Suppressor macrophage treated with lipopolysaccharide for 4 hours (primary cell): ENCODE results near the gene NAGK.
"Not testable (repeated sequence)": the region's sequence is repeated elsewhere in the genome, so short reads cannot be mapped to it uniquely, and the experiment has no call there.

Source experiments
- DNase-seq: peaks from one replicate; pipeline ENCODE4 v3.0.0-alpha.2; 2020

Gene NAGK

DNA sequence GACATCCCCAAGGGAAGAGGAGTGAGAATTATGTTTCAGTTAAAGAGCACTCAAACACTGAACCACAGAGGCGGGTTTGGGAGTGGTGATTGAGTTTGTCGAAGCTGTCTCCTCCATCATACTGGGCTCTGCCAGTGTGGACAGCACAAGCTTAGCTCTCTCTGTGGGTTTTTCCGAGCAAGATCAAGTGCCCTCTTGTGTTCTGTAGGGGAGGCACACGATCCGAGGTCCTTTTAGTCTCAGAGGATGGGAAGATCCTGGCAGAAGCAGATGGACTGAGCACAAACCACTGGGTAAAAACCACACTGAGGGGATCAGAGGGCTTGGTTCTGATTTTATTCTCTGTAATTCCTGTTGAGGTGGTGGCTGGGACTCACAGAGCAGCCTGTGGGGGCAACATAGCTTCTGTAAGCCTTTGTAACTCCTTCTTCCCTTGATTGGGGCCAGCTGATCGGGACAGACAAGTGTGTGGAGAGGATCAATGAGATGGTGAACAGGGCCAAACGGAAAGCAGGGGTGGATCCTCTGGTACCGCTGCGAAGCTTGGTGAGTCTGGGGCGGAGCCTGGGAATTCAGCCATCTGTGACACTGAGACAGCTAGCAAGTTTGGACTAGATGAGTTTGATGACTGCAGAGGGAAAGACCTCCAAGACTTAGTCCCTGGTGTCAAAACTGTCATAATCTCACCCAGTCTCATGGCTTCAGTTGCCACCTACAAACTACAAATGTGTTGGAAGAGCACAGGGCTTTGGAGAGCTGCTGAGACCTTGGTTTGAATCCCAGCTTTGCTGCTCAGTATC is 2.0 kb downstream of the NAGK start:
- peak; percentile 74 for DNase-seq

DNA sequence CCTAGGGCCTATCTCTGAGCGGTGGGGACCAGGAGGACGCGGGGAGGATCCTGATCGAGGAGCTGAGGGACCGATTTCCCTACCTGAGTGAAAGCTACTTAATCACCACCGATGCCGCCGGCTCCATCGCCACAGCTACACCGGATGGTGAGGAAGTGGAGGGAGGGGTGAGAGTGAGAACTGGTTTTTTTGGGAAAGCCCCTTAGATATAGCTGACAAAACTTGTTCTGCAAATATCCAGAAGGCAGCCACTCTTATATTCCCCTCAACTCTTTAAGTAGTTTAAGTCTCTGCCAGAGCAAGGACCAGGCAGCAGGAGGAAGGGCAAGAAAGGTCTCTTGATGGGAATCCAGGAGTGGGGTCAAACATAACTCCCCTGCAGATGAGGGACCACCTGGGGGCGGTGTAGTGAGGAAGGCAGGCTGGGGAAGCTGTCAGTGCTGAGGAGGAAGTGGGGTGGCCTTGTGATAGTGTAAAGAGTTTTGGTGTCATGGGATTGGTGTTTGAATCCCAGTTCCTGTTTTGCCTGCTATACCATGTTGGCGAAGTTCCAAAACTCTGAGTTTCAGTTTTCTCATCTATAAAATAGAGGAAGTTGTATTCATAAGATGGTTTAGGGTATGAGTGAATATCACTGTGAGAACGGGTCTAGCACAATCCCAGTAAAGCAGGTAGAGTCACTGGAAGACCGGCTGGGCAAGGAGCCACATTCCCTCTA is 3.4 kb downstream of the NAGK start:
- DNase-seq, result peak; percentile 98

DNA sequence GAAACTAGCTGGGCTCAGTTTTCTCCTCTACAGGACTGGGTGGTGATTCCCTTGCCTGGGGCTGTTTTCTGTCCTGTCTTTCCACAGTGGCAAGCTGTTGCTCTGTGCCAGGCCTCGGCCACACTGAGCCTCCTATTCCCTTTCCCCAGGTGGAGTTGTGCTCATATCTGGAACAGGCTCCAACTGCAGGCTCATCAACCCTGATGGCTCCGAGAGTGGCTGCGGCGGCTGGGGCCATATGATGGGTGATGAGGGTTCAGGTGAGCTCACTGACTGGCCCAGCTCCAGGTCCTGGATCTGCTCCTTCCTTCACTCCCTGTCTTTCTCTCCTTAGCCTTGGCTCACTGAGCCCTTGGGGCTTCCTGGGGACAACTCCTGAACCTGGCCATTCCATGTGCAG is 4.0 kb downstream of the NAGK start:
- no peak for DNase-seq

DNA sequence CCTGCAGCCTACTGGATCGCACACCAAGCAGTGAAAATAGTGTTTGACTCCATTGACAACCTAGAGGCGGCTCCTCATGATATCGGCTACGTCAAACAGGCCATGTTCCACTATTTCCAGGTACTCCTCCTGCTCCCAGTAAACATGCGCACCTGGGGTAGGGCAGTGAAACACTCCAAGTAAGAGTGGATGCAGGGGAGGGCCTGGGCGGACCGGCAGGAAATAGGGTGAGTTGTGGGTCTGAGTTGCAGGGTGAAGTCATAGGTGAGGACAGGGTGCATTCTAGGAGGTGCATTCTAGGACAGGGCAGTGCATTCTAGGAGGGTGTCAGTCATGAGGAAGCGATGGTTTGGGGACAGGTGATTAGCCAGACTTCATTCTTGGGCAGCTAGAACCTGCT is 5.0 kb downstream of the NAGK start:
- DNase-seq, result no peak

DNA sequence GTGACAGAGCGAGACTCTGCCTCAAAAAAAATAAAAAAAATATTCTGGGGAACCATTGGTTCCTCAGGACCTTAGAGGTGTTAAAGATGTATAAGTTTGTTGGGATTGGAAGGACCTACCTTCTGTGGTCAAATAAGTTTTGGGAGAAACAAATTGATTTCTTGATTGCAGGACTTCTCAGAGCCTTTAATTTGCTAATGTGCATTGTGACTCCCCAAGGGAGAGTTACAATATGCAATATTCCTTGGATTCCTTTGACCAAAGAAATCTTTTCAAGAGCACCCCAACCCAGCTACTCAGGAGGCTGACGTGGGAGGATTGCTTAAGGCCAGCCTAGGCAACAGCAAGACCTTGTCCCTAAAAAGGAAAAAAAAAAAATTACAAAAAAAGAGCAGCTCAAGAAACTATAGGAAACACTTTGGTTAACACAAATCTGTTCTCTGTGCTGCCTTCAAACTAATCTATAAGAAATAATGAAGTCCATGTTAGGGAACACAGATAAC is 6.5 kb downstream of the NAGK start:
- no peak for DNase-seq

DNA sequence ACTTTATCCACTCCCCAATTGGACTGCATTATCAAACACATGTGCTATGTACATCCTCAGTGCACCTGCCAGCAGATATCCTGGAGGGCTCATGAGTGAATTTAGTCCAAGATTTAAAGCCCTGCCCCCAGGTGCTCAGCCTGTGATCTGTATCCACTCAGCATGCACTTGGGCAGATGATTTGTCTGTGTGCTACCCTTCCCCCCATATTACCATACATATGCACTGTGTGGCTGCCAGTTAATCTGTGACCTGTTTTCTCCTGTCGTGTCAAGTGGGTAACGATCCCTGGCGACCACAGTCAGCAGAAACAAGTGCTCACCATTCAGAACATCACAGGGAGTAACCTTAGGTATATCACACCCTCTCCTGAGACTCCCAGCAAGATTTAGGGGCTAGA is 10.2 kb downstream of the NAGK start:
- DNase-seq, result no peak

DNA sequence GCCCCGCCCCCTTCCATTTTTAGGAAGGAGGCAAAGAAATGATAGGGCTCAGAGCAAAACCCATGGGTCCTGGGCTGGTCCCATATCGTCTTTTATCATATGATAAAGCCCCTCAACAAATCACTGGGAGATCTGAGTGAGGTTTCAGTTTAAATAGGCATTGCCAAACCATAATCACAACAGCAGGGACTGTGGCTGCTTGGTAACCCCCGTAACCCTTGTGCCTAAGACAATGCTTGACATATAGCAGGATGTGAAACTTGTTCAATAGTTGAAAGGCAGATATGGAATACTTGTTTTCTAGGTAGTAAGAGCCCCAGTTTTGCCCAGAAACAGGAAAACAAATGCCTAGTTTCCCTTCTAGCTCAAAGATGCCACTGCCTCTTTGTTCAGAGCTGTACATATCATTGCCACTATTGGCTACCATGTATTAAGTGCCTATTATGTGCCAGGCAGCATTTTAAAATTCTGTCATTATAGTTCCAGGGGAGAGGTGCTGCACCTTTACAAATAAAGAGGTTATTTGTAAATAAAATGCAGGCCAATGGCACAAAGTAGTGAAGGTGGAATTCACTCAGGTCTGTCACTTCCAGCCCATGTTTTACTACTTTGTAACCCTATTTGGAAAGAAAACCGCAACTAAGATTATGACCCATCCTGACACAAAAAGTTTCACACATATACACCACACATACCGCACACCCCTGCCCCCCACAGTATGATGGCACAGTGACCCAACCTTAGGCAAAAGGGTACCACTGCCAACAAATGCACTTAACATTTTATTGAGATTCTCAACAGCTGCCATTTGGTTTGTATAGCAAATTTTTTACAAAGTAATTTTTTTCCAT is 14.2 kb downstream of the NAGK start:
- DNase-seq, result no peak

DNA sequence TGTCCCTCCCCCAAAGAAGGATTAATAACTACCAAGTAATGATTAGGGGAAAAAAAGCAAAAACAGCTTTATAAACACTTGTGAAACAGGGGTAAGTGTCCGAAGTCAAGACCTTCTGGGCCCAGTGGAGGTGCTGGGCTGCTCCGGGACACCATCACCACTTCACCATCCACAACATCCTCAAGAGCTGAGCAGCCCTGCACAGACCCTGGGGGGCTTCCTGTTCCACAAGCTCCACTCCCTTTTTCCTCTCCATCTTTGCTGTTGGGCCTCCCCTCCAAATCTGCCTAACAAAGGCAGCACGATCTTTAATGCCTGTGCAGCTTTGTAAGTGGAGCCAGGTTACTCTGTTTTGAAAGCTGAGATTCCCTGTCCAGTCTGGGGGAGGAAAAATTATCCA is 14.8 kb downstream of the NAGK start:
- DNase-seq, result not testable (repeated sequence)

DNA sequence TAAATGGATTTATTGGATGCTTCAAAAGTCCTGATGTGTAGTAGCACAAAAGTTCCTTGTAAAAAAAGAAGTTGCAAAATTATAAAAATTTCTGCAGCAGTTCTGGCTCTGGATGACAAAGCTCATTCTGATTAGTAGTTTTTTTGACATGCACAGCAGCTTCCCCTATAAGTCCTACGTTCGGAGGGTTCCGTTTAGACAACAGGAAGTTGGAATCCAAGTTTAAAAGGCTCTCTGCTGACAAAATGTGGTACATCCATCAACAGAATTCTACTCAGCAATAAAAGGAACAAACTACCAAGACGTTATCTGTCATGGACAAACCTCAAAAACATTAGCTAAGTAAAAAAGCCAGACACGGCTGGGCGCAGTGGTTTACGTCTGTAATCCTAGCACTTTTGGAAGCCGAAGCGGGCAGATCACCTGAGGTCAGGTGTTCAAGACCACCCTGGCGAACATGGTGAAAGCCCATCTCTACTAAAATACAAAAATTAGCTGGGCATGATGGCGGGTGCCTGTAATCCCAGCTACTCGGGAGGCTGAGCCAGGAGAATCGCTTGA is 15.4 kb downstream of the NAGK start:
- not testable (repeated sequence) for DNase-seq

DNA sequence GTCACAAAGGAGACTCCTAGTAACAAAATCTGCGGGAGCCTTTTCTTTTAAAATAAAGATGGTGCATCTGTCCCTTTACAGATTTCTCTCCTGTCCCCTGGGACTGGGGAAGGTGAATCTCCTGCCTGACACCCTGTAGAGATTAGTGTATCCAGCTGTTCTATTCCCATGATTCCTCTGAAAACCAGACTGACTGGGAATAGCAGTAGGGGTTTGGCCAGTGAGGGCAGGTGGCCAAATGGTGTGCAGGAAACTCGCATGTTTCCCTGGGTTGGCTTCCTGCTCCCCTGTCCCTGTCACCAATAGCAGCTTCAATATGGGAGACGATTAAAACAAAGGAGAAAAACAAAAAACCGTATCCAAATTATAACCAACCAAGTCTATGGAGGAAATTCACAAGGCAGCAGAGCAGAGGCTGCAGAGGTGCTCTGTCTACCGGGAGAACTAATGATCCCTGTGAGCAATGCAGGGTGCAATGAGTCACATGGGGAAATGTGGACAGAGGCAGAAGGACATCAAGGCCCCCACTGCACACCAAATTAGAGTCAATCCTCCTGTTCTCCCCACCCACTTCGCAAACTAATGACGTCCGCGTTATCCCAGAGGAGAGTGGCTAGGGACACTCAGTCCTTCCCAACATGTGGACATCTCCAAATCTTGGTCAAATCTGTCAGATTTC is 17.0 kb downstream of the NAGK start:
- not testable (repeated sequence) for DNase-seq

DNA sequence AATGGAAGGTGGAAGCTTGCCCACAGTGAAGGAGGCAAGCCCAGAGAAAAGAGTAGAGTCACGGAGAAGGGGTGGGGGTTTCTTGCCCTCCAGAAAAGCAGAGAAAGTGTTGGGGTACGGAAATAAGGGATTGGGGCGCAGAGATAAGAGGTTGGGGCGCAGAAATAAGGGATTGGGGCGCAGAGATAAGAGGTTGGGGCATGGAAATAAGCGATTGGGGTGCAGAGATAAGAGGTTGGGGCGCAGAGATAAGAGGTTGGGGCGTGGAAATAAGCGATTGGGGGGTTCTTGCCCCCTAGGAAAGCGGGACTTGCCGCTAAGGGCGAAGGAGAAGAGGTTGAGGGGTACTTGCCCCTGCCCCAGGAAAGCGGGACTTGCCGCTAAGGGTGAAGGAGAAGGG is 21.0 kb downstream of the NAGK start:
- DNase-seq, result not testable (repeated sequence)

DNA sequence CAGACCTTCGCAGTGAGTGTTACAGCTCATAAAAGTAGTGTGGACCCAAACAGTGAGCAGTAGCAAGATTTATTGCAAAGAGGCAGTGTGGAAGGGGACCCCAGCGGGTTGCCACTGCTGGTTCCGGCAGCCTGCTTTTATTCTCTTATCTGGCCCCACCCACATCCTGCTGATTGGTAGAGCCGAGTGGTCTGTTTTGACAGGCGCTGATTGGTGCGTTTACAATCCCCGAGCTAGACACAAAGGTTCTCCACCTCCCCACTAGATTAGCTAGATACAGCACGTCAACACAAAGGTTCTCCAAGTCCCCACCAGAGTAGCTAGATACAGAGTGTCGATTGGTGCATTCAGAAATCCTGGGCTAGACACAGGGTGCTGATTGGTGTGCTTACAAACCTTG is 23.4 kb downstream of the NAGK start:
- DNase-seq, result not testable (repeated sequence)

DNA sequence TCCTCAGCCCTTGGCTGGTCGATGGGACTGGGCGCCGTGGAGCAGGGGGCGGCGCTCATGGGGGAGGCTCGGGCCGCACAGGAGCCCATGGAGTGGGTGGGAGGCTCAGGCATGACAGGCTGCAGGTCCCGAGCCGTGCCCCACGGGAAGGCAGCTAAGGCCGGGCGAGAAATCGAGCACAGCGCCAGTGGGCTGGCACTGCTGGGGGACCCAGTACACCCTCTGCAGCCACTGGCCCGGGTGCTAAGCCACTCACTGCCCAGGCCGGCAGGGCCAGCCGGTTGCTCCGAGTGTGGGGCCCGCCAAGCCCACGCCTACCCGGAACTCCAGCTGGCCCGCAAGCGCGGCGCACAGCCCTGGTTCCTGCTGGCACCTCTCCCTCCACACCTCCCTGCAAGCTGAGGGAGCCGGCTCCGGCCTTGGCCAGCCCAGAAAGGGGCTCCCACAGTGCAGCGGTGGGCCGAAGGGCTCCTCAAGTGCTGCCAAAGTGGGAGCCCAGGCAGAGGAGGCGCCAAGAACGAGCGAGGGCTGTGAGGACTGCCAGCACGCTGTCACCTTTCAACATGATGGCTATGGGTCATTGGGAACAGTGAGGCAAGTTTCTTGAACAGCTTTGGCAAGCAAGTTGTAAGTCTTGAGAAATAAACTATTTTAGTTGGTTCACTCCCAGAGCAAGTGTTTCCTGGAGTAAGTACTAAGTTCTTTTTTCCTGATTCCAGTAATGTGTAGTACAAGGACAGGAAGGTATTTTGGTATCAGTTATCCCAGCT is 24.2 kb downstream of the NAGK start:
- not testable (repeated sequence) for DNase-seq

DNA sequence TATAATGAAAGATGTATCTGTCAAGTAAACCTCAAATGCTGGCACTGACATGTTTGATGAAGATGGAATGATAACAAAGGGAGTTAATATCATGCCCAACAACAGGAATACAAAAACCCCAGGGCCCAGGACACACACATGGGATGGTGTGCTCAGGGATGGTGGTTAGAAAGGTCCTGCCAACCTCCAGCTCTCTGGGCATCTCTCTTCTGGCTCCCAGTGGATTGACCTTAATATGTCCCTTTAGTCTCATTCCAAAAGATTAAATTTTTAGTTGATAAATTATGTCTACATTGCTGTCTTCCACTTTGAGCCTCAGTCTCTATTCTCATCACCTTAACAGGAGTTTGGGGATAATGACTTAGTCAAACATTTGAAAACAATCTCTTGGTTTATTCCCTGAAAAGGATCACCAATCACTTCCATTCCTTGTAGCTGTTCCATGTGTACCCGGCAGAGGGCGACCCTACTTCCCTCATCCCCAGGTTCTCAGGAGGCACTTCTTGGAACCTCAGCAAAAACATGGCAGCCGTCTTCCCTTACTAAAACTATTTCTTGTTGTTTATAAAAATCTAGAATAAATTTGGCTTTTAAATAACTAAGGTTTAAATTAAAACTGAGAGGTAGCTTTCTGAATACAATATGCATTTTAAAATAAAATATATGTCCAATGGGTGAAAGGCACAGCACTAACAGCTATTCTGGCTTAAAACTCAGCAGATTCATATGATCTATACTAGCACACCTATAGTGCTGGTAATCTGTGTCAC is 31.9 kb downstream of the NAGK start:
- DNase-seq, result peak; percentile 61

DNA sequence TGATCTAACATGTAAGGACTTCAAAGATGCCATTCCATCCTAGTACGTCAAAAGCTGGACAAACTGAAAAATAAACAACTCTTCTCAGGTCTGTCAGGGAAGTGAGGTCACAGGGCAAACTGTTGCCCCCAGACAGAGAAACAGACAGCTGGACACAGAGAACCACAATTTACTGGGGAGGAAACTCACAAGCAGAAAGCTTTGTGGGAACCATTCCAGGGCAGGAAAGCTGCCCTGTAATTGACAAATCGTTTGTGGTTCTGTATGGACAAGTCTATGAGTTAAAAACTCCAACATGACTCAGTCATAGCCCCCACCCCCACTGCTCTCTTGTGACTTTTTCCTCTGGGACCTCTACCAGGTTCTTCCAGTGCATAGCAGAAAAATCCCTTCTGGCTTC is 33.2 kb downstream of the NAGK start:
- peak; percentile 55 for DNase-seq

DNA sequence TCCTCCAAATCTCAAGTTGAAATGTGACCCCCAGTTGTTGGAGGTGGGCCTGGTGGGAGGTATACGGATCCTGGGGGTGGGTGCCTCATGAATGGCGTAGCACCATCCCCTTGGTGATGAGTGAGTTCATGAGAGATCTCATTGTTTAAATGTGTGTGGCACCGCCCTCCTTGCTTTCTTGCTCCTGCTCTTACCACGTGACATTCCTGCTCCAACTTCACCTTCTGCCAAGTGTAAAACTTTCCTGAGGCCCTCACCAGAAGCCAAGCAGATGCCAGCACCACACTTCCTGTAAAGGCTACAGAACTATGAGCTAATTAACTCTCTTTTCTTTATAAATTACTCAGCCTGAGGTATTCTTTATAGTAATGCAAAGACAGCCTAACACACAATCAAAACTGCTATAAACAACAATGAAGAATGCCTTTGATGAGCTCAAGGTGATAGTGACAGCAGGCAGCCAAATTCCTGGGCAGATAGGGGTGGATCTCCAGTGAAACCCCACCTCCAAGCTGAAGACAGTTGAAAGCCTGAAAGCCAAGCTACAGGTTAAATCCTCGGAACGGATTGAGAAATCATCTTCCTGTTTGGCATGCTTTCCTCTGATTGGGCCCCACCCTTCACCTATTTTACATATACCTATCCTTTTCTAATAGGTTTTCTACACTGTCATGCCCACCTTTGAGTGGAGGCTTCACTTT is 34.7 kb downstream of the NAGK start:
- DNase-seq, result no peak

DNA sequence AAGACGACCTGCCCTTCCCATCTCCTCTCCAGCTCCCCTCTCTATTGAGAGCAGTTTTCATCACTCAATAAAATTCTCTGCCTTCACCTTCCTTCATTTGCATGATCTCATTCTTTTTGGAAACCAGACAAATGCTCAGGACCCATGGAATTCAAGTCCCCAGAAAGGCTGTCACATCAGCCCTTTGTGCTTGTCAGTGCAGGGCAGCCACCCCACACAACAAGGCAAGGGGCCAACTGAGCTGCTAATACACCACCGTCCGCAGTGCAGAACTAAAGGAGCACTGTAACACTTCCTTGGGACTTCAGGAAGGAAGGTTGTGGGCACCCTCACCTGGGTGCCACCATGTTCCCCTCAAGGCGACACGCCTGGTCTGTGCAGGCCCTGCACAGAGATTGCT is 35.4 kb downstream of the NAGK start:
- no peak for DNase-seq

DNA sequence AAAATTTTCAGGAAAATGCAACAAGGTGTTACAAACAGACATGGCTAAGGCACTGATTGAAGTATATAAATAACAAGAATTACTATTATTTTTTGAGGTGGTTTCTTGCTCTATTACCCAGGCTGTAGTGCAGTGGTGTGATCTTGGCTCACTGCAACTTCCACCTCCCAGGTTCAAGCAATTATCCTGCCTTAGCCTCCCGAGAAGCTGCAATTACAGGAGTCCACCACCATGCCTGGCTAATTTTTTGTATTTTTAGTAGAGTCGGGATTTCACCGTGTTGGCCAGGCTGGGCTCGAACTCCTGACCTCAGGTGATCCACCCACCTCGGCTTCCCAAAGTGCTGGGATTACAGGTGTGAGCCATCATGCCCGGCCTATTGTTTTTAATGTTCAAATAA is 38.0 kb downstream of the NAGK start:
- DNase-seq, result not testable (repeated sequence)

DNA sequence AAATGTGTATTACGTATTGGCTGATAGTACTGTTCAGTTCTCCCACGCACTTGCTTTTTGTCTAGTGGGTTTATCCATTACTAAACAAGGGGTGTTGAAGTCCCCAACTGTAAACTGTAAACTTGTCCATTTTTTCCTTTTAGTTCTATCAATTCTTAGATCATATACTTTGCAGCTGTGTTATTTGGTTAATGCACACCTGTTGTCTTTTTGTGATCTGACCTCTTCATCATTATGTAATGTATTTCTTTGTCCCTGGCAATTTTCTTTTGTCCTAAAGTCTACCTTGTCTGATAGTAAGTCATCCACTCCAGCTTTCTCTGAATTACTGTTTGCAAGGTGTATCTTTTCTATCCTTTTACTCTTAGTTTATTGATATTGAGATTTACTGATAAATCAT is 39.6 kb downstream of the NAGK start:
- no peak for DNase-seq

DNA sequence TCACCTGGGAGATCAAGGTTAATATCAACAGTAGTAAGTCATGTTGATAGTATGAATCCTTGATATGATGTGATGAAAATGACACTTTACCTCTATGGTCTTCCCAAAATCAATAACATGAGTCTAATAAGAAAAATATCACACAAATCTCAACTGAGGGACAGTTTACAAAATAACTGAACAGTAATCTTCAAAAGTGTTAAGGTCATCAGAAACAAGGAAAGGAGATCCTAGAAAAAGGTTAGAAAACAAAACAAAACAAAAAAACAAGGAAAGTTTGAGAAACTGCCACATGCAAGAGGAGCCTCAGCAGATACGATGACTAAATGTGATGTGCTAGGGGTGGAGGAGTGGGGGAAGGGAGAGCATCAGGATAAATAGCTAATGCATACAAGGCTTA is 45.4 kb downstream of the NAGK start:
- no peak for DNase-seq
